NCI-H2107 treated with DMSO at 0.1 percent for 48 hours (cell line): ENCODE measurements around the gene SORL1.
A peak's percentile ranks its signal among the peaks of the same experiment; 100 is the strongest.
"Not testable (repeated sequence)": the region's sequence is repeated elsewhere in the genome, so short reads cannot be mapped to it uniquely, and the experiment has no call there.

Source experiments
- DNase-seq: peaks from one replicate; lab custom pipeline; 2025; ENCODE audit not compliant: unreplicated experiment; lab: John Stamatoyannopoulos, UW

The SORL1 gene

GRCh38 chr11:121500717-121501116, 48.6 kb downstream of the SORL1 start:
- DNase-seq: no peak

- DNase-seq: no peak
These were observed 50.9 kb downstream of the SORL1 start for GRCh38 chr11:121503051-121503450.

DNA sequence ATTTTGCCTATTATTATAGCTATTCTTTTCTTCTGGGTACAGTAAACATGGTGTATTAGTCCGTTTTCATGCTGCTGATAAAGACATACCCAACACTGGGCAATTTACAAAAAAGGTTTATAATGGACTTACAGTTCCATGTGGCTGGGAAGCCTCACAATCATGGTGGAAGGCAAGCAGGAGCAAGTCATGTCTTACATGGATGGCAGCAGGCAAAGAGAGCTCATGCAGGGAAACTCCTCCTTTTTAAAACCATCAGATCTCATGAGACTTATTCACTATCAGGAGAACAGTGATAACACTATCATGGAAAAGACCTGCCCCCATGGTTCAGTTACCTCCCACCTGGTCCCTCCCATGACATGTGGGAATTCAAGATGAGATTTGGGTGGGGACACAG, 54.1 kb downstream of the SORL1 start:
- not testable (repeated sequence) for DNase-seq

DNA sequence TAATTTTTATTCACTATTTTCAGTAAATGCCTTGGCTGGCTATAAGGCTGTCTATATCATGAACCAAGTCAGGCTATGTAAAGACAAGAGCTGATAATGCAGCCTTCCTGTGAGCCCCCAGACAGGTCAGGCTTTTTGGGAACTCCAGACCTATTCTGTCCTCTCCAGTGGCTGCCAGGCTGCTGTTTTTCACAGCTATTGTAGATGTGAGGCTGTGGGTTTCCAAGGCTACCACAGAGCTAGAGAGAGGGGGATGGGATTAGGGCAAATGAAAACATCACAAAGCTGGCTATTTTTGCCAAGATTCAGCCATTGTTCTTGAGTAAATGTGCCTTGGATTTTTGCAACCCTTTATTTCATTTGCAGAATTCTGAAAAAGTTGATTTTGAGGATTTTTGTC, 56.3 kb downstream of the SORL1 start:
- no peak for DNase-seq

DNA sequence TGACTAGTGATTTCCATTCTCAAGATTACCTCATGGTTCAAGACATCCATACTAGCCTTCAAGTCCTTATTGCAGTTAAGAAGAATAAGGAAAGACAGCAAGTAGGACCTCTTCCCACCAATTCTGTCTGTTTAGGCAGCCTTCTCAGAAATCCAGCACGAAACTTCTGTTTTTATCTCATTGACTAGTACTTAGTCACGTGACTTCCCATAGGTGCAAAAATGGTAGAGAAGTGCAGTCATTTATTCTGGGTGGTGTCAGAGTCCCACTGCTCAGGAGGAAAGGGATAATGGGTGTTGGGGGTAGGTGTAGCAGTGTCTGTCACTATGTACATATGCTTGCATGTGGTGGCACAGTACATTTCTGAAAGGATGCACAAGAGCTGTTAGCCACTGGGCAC, 58.3 kb downstream of the SORL1 start:
- DNase-seq: no peak

DNA sequence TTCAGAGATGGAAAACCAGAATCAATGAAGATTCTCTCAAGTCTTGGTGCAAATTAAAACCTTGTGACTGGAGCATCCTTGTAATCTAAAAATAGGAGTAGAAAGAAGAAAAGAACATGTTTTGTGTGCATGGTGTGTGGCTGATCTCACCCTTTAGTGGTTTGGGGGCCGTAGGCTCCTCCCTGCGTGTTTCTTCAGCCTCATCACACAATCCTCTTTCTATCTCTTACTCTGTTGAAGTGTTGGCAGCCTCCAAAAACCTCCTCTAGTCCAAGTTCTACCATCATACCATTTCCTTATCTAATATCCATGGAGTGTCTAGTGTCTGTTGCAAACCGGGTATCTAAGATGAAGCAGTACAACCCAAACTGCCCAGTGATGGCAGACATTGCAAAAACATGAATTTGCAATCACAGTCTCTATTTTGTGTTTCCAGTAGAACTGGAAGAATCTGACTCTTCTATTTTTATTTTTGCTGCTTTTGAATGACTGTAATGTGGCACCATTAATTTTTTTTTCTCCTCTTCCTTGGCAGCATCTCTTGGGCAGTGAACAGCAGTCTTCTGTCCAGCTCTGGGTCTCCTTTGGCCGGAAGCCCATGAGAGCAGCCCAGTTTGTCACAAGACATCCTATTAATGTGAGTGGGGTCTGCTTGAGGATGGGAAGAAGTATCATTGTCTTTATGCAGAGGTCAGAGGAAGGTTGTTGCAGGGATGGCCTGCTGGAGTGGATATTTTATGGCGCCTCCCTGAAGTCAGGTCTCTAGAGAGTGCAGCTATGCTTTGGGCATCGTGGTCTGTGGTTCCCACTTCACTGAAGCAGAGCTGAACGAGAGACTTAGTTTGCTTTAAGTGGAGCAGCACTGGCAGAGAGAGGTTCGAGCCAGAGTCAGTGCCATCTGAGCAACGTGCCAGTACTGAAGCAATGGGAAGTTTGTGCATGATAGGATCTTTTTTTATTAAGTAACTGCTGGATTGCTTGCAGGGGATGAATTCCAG, 60.7 kb downstream of the SORL1 start:
- no peak for DNase-seq

GRCh38 chr11:121513807-121514206, 61.7 kb downstream of the SORL1 start:
- no peak for DNase-seq

GRCh38 chr11:121514432-121515334, 62.6 kb downstream of the SORL1 start:
- peak; percentile 89 for DNase-seq

DNA sequence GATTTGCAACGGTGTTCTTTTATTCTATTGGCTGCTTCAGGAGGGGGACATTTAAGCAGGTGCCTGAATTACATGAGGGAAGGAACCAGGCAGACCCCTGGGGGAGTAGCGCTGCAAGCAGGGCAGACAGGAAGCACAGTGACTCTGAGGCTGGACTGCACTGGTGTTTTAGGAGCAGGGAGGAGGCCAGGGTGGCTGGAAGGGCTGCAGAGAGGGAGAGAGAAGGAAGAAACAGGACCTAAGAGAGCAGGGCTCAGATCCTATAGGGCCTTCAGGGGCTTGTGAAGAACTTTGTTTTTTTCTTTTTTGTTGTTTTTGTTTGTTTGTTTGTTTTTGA, 63.2 kb downstream of the SORL1 start:
- DNase-seq: no peak

DNA sequence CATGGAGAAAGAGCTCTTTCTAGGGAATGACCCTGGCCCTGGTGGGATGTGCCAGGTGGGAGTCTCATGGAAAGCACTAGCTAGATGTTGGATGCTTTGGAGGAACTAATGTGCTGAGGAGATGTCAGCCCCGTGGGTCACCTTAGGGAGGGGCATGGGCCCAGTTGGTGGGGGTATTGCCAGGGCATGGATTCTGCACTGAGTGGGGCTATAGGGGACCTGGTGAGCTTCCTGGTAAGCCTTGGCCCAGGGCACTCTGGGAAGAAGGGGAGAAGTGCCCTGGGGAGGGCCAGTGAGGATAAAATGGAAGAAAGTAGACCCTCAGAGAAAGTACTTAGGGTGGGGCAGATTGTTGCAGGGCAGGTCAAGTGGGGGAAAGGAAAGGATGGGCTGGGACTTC, 65.9 kb downstream of the SORL1 start:
- DNase-seq: no peak

DNA sequence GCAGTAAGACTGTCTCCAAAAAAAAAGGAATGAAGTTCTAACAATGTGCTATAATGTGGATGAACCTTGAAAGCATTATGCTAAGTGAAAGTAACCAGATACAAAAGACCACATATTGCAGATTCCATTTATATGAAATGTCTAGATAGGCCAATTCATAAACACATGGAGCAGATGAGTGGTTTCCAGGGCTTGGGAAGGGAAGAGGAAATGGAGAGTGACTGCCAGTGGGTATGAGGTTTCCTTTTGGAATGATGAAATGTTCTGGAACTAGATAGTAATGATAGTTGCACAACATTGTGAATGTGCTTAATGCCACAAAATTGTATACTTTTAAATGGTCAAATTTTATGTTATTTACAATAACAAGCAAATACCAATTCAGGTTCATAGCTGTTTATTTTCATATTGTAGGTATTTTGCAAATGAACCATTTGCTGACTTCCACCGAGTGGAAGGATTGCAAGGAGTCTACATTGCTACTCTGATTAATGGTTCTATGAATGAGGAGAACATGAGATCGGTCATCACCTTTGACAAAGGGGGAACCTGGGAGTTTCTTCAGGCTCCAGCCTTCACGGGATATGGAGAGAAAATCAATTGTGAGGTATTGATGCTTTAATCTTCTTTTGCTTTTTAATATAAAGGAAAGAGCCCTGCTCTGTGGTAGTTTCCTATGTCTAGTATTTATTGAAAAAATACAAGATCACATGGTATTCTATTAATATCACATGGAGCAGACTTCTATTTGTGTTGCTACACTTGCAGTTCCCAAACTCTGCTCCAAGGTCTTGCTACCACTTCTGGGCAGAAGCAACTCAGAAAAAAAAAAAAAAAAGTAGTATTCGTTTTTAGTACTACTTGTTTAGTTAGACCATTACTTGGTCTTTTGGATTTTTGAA, 68.4 kb downstream of the SORL1 start:
- DNase-seq: no peak

GRCh38 chr11:121521145-121522042, 69.3 kb downstream of the SORL1 start:
- DNase-seq: no peak

DNA sequence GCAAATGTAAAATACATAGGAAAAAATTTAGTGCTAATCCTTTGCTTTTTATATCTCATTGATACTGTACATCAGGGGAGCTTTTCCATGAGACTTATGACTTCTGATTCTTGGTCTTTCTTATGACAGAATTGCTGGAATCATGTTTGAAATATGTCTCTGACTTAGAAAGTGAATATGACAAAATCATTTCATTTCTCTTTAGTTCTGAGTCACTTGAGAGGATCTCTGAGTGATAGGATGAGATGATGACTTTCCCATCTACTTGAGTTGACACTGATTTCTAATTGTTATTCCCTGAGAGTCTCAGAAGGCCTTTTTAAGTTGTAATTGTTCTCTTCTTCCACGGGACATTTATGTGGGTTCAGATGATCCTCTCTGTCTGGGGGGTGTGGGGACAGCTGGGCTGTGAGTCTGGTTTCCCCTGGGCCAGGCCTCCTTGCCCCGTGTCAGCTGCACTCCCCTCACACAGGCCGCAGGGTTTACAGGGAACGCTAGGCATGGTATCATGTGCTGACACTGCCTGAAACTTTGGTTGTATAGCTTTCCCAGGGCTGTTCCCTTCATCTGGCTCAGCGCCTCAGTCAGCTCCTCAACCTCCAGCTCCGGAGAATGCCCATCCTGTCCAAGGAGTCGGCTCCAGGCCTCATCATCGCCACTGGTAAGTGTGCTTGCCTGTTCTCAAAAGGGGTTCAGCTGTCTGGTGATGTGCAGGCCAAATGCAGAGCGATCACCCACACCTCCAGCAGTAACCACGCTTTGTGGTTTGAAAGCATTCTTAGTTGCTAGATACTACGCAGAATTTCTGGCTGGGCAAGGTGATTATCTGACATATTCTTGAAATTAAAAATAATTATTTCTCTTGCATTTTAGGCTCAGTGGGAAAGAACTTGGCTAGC, 70.2 kb downstream of the SORL1 start:
- no peak for DNase-seq

GRCh38 chr11:121523581-121524232, 71.6 kb downstream of the SORL1 start:
- peak; percentile 92 for DNase-seq

GRCh38 chr11:121524233-121524631, 72.1 kb downstream of the SORL1 start:
- DNase-seq: peak; percentile 92

- no peak for DNase-seq
These were observed 73.3 kb downstream of the SORL1 start for GRCh38 chr11:121525376-121525775.

- DNase-seq: no peak
These were observed 78.1 kb downstream of the SORL1 start for GRCh38 chr11:121530257-121530656.

DNA sequence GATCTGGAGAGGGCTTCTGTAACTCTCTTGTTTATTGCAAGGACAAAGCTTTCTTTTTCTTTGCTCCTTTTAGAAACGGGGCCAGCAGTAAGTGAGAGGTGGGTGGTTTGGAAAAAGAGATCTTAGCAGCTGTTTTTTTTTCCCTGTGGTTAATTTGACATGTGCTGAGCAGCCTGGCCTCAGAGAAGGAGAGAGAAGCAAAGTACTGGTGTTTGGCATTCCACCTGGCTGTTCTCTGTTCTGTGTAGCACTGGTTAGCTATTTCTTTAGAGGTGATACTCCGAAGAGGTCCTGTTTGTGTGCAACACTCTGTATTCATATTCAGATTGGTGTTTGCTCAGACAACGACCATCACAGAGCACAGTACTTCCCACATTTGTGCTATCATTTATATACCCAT, 81.5 kb downstream of the SORL1 start:
- DNase-seq: peak; percentile 54
